Right ventricle myocardium inferior (tissue), 1 donor: ENCODE measurements around the gene SMIM34. TPM values are rescaled to one million over a fixed set of nuclear protein-coding genes. Genes with fewer than 3 reads are reported as not detected.
"Not testable (repeated sequence)": the region's sequence is repeated elsewhere in the genome, so short reads cannot be mapped to it uniquely, and the experiment has no call there.

ENCODE experiments used
- ATAC-seq: fragments of 200-7000 bp; cut with Tn5 transposase; one replicate; pipeline ENCODE4 v1.9.1; 2020; ENCODE audit warnings: mild to moderate bottlenecking, moderate library complexity
- DNase-seq: peaks from one replicate; pipeline ENCODE4 v3.0.0; 2021; ENCODE audit errors: missing footprints
- intact Hi-C: fragments of 100-400 bp; cut with DNase I; formaldehyde crosslinking; loops from one replicate; pipeline ENCODE4 v1.11.0; 2022
- long read RNA-seq: library from polyadenylated mRNA; unstranded; transcript quantifications from one replicate; pipeline ENCODE4 v2.0.0, GENCODE V29; 2021
- total RNA-seq: library from RNA; stranded (reverse); fragmentation: NEBNext Ultra II Directional; extraction: Animal tissue kit (Norgen Biotek cat#: 25700); gene quantifications from one replicate; pipeline ENCODE4 v1.2.1, GENCODE V29; 2021
- donor health status: DM: no; HTN: yes; CAD: no; lungs with severe emphysema.

Gene SMIM34, protein sequence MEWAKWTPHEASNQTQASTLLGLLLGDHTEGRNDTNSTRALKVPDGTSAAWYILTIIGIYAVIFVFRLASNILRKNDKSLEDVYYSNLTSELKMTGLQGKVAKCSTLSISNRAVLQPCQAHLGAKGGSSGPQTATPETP
- total RNA-seq = not detected
- long read RNA-seq = 0 reads

- intact Hi-C loops, ATAC-seq: not testable (repeated sequence)
These were observed at the start of gene SMIM34 for GRCh38 chr21:34423805-34424204. TSS of gene SMIM34 (minus strand) at chr21:34423951. CDS start at chr21:34423839, 112 bp downstream.

DNA sequence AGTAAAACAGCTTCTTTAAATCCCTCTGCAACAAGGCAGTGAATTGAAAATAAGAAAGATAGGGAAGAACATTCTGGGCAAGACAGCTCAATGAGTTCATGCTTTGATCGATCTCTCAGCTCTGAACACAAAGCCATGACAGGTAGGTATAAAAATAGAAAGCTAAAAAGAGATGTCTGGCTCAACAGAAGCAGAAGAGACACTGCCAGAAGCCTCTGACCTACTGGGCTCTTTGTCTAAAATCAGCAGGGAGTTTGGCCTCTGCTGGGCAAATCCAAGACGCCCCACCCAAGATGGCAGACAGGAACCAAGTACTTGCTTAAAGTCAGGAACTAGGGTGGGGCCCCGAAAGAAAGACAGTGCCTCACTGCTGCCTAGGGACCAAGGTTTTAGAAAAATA, 43.6 kb upstream of the SMIM34 start:
- ATAC-seq = not testable (repeated sequence)

More at GRCh38 chr21:34423805-34424204, at the start of gene SMIM34:
- DNase-seq = not testable (repeated sequence)

DNA sequence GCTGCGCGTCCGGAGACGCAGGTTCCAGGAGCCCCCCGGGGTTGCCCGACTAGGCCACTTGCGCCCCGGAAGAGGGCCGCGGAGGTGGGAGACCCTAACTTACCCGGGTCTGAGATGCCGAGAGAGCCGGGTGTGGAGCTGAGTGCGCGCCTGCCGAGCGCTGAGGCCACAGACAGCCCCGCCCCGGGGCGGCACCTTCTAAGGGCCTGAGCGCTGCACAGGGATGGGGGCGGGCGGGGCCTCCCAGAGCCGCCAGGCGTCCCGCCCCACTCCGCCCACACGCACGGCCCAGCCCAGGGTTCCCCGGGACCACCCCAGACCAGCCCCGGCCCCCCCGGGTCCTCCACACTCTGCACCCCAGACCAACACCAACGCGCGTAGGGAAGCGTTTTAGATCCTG, 35.7 kb upstream of the SMIM34 start:
- DNase-seq, intact Hi-C loops: not testable (repeated sequence)
- peak; percentile 84 for ATAC-seq

More for the DNA sequence above, 43.6 kb upstream of the SMIM34 start:
- intact Hi-C loops, DNase-seq: not testable (repeated sequence)

DNA sequence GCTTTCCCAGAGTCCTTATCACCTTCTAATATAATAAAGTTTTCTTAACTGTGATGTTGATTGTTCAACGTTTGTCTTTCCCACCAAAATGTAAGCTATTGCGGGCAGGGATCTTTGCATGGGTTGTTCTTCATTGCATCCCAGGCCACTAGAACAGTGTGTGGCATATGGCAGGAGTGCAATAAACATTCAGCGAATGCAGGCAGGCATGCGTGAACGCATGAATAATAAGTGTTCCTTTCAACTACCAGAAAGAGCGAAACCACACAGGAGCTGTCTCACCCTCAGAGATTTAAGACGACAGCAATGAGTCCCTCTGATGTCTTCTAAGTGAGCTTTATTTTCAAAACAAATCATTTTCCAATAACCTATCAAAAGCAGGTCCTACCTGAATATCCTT, 34.5 kb upstream of the SMIM34 start:
- intact Hi-C loops, DNase-seq, ATAC-seq: not testable (repeated sequence)

GRCh38 chr21:34456180-34456579, 32.4 kb upstream of the SMIM34 start:
- intact Hi-C loops, ATAC-seq, DNase-seq: not testable (repeated sequence)

GRCh38 chr21:34455628-34456027, 31.9 kb upstream of the SMIM34 start:
- ATAC-seq = peak; percentile 75
- DNase-seq, intact Hi-C loops: not testable (repeated sequence)

DNA sequence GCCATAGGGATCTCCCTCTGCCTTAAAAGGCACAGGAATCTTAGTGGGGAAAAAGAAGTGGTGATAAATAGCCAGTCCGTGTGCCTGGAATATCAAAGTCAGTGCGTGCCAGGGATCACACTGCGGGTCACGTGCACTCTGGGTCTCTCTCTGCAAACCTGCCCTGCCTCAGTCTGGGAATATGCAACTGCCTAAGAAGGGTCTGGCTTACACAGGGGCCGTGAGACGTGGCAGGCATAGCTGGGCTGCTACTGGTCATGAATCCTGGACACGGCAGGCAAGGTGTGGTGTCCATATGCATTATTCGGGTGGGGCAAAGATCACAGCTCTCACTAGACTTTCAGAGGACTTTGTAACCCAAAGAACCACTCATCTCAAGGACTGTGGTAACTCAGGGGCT, 23.3 kb upstream of the SMIM34 start:
- intact Hi-C loops, DNase-seq: not testable (repeated sequence)
- ATAC-seq = peak; percentile 72

DNA sequence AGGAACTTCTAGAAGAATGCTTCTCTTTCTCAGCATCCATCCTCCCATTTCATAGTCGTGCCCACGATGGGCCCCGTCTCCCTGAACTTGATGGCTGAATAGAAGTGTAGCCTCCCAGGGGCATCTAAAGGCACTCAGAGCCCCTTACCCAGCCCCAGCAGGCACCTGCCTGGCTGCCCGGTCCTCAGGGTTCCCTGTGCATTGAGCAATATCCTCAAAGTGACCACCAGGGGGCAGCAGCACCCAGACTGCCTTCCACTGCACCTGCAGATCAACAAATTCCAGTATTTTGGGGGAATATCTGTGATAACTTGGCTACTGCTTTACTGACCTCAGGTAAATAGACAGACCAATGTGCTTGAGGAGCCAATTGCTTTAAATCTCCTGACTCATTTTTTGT, 19.7 kb upstream of the SMIM34 start:
- ATAC-seq, DNase-seq, intact Hi-C loops: not testable (repeated sequence)

DNA sequence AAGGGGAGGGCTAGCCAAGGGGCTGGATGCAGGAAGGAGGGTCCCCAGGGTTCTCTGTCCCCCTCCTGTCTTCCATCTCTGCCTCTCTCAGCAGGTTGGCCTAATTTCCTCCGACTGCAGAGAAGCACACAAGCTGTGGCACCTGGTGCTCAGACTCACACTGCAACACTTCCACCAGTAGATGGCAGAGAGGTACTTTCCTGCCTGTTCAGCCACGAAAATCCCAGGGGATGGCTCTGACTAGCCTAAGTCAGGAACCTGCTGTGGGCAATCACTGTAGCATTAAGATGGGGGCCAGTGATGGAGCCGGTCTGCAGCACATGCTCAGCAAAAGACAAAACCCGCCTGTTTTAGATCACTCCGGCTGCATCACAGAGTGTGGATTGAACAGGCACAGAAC, 6.0 kb upstream of the SMIM34 start:
- ATAC-seq, intact Hi-C loops, DNase-seq: not testable (repeated sequence)

GRCh38 chr21:34428441-34428840, 4.7 kb upstream of the SMIM34 start:
- ATAC-seq, intact Hi-C loops, DNase-seq: not testable (repeated sequence)

GRCh38 chr21:34427339-34427738, 3.6 kb upstream of the SMIM34 start:
- ATAC-seq, intact Hi-C loops, DNase-seq: not testable (repeated sequence)

- ATAC-seq, intact Hi-C loops: not testable (repeated sequence)
These were observed 6.2 kb downstream of the SMIM34 start for GRCh38 chr21:34417448-34418077.

GRCh38 chr21:34407294-34407693, 16.5 kb downstream of the SMIM34 start:
- ATAC-seq, intact Hi-C loops, DNase-seq: not testable (repeated sequence)

More at GRCh38 chr21:34417448-34418077, 6.2 kb downstream of the SMIM34 start:
- not testable (repeated sequence) for DNase-seq

DNA sequence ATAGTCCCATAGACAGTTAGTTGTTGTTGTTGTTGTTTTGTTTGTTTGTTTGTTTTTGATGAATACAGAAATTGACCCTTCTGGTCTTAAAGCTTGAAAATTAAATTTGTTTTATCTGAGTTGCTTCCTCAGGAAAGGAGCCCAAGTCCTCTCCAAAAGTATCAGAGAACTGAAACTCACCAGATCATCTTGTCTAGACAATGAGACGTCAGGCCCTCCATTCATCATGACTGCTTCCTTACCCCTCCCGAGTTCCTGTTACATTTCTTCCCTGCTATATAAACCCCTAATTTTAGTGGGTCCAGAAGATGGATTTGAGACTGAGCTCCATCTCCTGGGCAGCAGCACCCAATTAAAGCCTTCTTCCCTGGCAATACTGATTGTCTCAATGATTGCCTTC, 17.1 kb downstream of the SMIM34 start:
- intact Hi-C loops, DNase-seq, ATAC-seq: not testable (repeated sequence)

GRCh38 chr21:34406102-34406501, 17.6 kb downstream of the SMIM34 start:
- ATAC-seq, intact Hi-C loops, DNase-seq: not testable (repeated sequence)

- DNase-seq, intact Hi-C loops, ATAC-seq: not testable (repeated sequence)
These were observed 18.1 kb downstream of the SMIM34 start for GRCh38 chr21:34405686-34406085.

DNA sequence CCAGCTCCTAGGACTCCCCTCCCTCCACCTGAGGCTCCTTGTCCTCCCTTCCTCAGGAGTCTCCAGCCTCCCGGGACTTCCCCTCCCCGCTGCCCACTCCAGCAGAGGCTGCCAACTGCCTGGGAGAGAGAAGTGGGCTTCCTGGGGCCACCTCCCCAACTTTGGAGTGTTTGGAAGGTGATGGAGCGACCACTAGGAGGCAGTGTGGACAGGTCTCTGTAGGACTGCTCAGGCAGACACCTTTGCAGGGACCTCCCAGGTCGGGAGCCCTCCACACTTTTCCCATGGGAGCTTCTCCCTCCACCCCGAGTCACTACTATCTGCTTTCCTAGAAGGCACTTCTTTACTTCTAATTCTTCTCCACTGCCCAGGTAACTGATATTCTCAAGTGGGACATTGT, 19.0 kb downstream of the SMIM34 start:
- intact Hi-C loops, ATAC-seq, DNase-seq: not testable (repeated sequence)

GRCh38 chr21:34400522-34400921, 23.2 kb downstream of the SMIM34 start:
- ATAC-seq, DNase-seq, intact Hi-C loops: not testable (repeated sequence)

DNA sequence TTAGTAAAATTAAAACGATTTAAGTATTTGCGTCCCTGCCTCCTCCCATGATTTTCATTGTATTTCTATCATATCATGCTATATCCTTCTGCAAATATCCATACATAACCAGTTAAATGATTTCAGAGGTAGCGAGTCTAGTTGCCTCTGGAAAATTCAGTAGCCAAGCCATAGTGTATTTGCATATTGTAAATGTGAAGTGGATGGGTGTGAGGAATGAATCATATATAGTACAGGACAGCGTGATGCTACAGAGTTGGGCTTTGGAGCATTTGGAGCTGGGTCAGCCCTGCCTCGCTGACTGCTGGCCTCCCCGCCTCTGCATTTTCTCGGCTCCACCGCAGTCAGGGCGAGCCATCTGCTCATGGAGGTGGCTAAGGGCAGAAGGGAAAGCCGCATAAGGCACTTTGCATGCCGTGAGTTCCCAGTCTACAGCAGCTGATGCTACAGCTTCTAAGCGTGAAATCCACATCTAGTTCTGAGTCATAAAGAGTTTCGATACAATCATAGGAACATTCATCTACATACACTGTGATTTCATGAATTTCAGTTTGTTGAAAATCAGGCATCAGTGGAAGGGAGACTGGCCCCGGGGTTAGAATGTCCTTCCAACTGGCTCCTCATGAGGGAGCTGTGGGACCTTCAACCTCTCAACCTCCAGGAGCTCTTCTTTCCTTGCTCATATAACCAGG, 39.9 kb downstream of the SMIM34 start:
- ATAC-seq, intact Hi-C loops, DNase-seq: not testable (repeated sequence)
